HG03025 (cell line): ENCODE data around the gene LPCAT1.
"Not testable (repeated sequence)": the region's sequence is repeated elsewhere in the genome, so short reads cannot be mapped to it uniquely, and the experiment has no call there.

Experiments
- ATAC-seq: cut with Tn5 transposase; IDR thresholded peaks from one replicate; pipeline ENCODE4 v1.9.1; 2021; ENCODE audit warnings: mild to moderate bottlenecking, moderate library complexity; ENCODE audit not compliant: unreplicated experiment, low FRiP score

LPCAT1 gene

DNA sequence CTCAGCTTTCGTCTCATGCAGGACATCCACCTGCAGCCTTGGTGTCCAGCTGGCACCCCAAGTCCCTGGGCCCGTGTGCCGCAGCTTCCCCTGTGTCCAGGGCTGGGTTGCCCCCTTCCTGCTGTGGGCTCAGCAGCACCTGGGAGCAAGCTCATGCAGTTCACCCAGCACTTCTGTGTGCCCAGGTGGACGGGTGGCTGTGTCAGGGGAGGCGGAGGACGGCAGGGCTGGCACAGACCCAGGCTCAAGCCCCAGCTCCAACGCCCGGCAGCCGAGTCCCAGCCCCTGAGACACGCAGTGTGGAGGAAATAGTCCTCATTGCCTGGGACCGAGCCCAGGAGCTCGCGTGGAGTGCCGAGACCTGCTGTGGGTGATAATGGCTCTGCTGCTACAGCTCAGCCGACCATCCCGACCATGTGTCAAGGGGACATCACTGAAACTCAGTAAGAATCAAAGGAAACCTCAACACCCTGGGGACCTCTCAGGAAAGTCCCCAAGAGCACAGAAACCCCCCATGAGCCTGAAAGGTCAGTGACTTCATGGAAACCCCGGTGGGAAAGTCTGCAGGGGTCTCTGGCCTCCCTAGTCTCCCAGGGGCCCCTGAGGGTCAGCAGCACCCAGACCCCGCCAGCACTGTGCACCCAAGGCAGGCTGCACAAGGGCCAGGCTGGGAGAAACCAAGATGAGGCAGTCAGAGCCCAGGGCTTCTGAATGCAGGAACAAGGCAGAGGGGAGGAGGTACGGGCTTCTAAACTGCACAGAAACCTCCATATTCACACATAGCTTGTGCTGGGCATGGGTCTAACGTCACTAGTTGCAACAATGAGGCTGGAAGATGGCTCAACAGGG lies 38.8 kb downstream of the LPCAT1 start:
- peak; percentile 32 for ATAC-seq

DNA sequence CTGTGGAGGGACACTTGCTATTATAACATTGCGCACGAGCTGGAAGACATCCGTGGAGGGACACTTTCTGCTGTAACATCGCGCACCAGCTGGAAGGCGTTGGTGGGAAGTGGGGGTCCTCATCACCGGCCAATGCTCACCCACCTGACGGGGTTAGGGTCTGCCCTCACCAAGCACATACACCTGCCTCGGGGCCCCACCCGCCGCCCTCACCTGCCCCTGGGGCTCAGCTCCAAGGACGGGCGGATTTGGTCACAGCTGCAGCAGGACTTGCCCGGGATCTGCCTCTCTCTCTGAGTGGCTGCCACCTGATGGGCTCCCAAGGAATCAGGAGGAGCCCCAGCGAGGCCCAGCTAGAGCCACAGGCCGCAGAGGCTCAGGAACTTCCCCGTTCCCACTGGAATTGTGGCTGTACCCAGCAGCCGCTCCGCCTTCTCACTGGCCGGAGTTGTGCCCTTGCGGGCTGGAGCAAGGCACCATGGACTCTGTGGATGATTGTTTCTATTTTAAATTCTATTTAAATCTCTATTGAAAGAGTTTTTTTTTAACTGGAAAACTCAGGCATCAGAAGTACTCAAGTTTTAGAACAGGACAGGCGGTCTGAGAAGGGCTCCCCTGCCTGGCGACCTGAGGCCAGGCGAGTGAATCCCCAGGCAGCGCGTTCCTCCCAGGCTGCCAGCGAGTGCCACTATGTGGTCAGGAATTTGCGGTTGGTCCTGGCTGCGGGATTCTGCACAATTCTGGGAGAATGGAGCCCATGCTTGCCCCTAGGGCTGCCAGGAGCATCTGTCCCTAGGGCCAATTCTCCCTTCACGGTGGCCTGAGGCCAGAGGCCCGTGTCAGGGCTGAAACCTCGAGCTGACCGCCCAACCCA lies 39.7 kb downstream of the LPCAT1 start:
- no peak for ATAC-seq

DNA sequence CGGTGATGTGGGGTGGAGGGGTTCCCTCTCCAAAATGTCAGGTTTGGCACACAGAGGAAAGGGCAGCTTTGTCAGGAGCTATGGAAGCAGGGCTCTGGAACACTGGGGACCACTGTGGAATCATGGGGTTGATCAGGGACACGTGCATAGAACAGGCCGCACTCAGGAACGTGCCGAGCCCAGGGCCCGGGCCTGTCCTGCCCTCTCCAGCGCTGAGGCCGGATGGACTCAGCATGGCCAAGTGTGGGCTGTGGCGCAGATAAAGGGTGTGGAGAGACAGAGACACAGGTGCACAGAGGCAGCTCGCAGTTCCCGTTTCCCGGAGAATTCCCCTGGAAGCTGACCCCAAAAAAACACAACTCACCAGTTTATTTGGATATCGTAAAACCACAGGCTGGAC lies 40.7 kb downstream of the LPCAT1 start:
- ATAC-seq = no peak

DNA sequence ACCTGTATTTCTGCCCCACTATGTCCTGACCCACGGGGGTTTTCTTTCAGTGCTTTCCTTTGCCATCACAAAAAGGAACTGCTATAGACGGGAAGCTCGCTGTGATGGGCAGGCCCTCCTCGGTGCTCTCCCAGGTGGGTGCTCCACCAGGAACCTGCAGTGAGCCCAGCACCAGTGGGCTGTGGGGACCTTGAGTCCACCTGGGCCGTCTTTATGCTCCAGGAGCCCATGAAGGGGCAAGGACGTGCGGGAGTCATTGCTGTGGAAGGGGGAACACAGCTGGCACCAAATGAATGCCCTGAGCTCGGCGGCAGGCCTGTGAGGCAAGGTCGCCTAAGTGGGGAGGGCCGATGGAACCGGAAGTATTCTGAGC lies 41.8 kb downstream of the LPCAT1 start:
- ATAC-seq = no peak

DNA sequence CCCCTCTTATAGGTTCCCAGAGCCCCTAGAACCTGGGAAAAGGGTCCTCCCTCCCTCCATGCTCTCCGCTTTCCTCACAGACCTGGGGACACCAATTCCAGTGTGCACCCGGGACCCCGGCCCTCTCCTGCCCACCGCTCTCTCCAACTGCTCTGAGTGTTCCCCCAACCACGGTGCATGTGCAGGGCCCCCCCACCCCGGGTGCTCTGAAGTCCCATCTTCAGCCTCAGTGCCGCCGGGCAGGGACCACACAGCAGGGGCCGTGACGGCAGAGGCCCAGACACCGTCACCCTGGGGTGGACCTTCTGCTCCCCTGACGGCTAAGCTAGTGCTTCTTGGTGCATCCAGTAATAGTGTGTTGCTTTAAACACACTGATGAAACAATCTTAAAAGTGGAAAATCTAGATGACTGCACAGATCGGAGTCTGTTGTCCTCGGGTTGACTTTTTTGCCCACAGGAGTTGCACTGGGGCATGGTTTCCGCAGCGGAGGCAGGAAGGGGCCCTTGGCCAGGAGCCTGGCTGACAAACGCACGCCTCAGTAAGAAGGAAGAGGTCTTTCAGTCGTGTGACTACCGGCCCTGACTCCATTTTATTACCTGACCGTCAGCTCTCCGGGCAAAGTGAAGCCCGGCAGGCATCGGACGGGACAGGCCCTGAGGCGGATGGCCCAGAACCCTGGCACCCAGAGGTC lies 42.3 kb downstream of the LPCAT1 start:
- ATAC-seq = no peak

DNA sequence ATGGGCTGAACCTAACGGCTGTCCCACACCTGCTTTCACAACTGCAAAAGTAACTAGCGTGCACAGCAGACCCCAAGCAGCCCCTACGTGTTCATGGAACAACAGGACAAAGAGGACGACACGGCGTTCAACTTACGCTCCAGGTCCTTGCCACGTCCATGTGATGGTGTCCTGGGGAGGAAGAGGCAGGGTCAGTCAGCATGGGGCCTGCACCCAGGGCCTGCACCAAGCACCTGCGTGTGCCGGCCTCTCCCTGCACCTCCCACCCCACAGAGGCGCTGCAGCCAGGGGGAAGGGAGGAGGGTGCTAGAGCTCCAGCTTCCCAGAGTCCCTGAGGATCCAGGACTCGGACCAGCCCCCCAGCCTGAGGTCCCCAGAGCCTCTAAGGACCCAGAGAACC lies 43.0 kb downstream of the LPCAT1 start:
- ATAC-seq = no peak

DNA sequence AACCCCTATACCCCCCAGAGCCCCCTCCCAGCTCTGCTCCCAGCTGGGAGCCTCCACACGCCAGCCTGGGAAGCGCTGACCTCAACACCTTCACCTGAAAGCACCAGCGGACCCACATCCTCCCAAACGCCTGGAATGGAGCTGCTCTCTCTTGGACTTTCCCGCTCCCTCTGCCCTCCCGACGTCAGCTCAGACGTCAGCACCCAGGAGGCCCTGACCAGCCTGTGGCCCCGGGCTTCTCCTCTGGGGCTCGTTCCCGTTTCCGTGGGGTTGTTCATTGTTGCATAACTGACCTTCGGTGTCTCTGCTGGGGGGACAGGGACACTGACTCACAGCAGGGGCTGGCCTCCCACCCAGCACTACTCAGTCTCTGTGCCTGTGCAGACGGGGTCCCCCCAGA lies 43.5 kb downstream of the LPCAT1 start:
- ATAC-seq = no peak

DNA sequence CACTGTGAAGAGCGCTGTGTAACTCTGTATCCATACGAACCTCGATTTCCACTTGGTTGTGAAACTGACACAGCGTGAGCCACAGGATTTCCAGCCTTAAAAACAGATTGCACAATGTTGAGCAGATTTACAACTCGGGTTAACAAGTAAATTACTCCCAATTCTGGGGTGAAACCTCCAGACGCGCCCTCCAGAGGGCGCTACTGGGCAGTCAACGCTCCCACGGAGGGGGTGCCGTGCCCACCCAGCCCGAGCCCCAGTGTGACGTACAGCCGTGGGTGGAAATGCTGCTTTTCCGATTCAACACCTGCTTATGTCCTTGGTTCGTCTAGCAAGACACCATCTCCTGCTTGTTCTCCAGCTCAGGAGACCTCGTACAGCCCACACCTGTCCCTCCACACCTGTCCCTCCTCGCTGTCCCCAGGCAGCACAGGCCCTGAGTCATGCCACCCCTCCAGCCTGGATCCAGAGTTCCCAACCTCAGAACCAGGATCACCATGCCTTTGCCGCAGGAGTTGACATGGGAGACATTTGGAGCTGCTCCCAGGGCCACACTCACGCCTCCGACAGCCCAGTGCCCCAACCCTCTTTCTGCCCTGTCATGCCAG lies 44.1 kb downstream of the LPCAT1 start:
- no peak for ATAC-seq

DNA sequence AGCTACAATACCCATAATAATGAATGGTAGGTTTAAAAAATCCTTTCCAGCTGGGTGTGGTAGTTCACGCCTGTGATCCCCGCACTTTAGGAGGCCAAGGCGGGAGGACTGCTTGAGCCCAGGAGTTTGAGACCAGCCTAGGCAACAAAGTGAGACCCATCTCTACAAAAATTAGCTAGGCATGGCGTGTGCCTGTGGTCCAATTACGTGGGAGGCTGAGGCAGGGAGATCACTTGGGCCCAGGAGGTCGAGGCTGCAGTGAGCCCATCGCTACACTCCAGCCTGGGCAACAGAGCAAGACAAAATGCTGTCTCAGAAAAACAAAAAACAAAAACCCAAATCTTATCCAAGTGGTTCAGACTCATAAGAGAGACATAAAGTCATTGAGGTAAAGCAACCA lies 44.7 kb downstream of the LPCAT1 start:
- no peak for ATAC-seq

DNA sequence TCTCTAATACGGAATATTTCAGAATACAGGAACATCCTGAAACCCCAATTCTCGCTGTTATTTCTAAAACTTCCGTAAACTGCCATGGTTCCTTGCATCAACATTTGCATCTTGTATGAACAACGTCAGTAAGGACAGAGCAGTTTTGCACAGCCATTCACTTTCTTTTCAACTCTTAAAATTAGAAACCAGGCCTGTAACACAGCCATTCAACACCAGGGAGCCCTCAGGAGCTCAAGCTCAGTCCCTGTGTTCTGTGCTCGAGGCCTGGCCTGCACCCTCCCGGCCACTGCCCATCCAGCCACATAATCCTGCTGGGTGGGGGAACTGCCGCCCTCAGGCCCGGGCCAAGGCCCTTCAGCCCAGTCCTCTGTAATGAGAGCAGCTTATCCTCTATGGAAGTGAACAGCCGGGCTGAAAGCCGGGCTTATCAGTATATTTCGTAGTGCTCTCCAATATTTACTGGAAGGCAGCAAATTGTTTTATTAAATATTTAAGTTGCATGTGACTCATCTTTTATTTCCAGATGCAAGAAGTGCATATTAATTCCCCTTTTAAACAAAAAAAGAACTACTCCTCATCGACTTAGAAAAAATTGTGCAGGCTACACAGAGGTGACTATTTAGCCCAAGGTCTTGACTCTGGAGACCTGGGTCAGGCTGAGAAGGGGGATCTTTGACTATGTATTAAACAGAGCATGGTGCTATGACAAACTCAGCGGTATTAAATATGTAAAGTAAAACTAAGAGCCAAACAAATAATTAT lies 45.3 kb downstream of the LPCAT1 start:
- no peak for ATAC-seq

DNA sequence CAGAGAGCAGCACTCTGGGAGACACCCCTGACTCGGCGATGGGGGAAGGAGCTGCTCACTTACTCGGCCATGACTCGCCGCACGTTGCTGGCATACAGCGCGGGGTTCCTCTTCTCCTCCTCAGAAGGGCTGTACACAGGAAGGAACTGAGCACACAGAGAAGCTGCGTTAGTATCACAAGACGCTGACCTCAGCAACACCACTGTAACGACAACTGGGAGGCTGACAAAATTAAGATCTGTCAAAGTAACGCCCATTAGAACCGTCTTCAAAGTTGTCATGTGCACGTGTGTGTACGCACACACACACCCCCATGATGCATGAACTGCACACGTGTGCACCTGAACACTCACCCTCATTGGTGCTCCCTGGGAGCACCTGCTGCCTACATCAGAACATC lies 46.4 kb downstream of the LPCAT1 start:
- ATAC-seq = no peak

DNA sequence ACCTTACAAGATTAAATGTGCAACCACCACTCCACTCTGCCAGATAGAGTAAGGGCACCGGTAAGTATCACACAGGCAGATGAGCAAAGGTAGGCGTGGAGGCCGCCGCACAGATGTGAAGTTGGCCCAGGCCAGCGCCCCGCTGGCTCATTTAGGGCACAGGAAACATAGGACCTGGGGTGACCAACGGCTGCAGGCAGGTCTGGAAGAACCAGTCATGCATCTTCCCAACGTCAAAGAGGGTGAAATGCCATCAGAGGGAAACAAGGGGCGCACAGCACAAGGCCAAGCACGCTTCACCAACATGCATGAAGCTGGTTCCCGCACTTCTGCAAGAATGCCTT lies 46.8 kb downstream of the LPCAT1 start:
- ATAC-seq = no peak

DNA sequence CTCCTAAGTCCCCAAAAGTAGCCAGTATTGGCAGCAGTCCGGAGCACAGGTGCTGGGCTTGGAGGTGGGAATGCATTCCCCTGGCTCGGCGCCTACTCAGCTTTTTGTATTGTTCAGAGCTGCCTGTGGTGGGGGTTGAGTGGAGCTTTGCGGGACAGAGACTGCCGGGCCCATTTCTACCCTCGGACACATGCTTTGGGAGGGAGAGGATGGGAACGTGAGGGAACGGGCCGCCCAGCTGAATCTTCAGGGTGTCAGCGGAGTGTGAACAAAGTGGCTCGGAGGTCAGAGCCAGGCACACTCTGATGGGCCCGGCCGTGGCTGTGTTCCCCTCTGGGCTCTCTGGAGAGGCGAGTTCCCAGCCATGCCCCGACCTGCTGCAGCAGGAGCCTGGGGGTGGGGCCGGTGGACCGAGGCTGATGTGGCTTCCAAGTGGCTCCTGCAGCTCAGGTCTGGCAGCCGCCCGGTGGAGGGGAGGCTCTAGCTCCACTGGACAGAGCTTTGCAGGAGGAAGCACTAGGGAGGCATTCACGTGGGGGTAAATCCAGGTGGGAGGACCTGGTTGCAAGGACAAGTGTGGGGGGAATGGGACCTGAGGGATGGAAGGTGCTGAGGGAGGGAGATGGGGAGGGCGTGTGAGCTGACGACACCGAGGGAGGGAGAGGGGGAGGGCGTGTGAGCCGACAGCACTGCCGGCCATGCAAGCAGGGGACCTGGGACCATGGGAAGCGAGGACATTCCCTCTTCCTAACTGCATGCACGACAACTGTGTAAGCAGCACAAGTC lies 47.4 kb downstream of the LPCAT1 start:
- ATAC-seq = no peak

DNA sequence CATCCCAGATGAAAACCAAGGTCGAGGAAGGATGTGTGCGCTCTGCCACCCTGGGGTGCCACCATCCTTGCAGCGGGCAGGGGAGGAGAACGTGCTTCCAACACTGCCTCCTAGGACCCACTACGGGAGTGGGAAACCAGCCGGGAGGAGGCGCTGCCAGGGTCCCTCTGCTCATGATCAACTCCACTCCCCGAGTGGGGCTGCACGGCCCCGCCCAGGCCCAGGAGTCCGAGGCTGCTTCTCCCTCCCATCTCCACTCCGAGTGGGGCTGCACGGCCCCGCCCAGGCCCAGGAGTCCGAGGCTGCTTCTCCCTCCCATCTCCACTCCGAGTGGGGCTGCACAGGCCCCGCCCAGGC lies 48.2 kb downstream of the LPCAT1 start:
- ATAC-seq = not testable (repeated sequence)

DNA sequence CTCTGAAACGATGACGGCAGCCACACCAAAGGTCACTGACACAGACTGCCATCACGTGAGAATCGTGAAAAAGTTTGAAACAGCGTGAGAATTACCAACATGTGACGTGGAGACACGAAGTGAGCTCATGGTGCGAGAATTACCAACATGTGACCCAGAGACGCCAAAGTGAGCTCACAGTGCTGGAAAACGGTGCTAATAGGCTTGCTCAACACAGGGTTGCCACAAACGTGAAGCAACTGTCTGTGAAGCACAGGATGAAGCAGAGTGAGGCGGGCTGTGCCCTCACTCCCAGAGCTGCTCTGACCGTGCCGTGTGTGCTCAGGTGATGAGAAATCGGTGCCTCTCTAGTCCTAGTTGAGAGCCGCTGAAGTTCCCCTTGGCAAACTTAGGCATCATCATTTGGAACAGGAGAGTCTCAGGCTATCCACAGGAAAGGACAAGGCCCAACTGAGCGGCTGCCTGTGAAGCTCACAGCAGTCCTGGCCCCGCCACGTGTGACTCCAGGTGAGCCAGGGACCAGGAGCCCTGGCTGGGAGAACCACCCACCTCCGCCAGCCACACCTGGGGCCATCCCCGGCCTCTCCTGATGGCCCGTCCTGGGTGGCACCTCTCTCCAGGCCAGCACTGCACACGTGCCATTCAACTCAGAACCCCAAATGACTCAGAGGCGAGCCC lies 48.8 kb downstream of the LPCAT1 start:
- no peak for ATAC-seq

DNA sequence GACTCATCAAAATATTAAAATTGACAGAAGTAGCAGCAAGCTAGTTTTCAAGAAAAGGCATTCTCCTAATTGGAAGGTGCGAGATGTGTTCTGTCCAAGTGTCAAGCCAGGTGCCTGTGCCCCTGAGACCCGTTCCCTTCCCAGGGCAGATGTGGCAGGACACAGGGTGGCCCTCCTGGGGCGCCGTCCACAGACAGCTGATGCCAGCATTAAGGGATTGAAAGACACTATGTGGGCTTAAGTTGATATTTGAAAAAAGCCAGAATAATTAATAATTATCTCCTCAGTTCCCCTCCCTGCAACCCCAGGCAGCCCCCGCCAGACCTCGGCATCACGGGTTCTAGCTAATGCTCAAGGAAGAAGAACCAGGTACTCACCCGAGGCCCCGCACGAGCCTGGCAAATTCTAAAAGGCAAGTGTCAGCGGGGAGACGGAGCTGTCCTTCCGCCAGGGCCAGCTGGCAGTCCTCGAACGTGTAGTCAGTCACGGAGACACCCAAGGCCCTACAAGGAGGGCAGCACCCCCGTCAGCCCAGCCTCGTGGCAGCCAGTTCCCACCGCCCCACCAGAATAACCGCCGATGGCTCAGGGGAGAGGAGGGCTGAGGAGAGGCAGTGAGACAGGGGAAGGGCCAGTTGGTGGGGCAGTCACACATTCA lies 49.4 kb downstream of the LPCAT1 start:
- no peak for ATAC-seq

DNA sequence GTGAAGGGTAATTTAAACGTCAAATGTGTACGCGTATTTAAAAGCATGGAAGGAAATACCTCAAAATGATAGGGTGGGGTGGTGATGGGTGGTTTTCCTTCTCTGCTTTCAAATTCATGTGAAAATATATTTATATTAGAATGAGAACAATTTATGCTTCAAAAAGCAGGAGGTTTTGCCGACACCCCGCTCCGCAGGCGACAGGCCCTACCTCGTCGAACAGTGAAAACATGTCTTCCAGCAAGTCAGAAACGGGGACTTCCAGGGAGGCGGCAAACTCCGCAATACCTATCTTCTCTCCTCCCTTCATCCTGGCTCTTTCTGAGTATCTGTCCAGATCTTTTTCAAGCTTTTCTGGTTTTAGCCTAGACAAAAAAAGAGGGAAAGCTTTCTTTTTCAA lies 50.0 kb downstream of the LPCAT1 start:
- no peak for ATAC-seq

DNA sequence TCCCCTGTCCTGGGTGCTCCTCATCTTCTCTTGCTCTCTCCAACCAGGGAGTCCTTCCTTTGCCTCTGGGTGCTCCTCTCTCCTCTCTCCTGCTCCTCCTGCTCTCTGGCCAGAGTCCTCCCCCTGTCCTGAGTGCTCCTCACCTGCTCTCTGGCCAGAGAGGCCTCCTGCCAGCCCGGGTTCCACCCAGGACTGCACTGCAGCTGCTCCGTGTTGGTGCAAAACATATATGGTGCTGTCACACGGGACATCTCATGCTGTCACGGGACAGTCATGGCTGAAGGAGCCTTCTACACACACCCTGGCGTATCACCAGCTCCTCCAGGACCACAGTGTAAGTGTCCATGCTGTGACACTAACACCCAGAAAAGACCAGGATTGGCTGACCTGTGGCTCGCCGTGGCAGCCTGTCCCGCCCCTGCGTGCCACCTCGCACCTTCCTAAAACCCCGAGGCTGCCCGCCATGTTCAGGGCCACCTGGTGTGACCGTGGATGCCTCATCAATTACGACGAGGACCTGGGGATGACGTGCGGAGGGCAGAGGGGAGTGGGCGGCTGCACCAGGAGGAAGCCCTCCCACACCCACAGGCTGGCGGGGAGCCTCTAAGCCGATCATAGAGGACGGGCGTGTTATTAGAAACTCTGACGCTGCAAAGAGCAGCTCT lies 50.7 kb downstream of the LPCAT1 start:
- ATAC-seq = no peak
